ENCODE results near the gene CINP.
"Not testable (repeated sequence)": the region's sequence is repeated elsewhere in the genome, so short reads cannot be mapped to it uniquely, and the experiment has no call there.

Gene CINP

GRCh38 chr14:102352213-102352612 is 10.5 kb downstream of the CINP start:
- no peak for DNase-seq

DNA sequence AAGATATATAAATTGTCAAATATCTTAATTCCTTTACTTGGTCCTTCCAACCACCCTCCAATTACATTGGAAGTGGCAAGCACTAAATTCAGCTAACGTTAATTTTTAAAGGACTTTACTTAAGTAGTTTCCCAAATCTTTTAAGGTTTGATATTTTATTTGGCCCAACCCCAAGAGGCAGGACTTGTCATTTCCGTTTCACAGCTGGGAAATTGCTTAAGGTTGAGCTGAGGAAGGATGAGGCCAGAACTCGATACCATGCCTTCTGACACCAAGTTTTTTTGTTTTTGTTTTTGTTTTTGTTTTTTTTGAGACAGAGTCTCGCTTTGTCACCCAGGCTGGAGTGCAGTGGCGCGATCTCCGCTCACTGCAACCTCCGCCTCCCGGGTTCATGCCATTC is 11.1 kb downstream of the CINP start:
- DNase-seq: not testable (repeated sequence)

DNA sequence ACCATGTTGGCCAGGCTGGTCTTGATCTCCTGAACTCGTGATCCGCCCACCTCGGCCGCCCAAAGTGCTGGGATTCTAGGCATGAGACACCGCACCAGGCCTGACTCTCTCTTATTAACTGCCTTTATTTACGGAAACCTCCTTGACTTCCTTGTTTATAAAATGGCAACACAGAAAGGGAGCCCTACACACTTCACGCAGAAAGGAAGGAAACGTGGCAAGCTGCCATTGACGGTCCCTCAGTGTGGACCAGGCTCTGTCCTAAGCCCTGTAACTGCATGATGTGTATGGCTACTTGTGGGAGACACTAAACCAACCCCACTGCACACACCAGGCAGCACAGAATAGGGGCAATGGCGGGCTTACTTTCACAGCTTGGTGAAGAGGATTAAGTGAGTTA is 11.7 kb downstream of the CINP start:
- DNase-seq: no peak

DNA sequence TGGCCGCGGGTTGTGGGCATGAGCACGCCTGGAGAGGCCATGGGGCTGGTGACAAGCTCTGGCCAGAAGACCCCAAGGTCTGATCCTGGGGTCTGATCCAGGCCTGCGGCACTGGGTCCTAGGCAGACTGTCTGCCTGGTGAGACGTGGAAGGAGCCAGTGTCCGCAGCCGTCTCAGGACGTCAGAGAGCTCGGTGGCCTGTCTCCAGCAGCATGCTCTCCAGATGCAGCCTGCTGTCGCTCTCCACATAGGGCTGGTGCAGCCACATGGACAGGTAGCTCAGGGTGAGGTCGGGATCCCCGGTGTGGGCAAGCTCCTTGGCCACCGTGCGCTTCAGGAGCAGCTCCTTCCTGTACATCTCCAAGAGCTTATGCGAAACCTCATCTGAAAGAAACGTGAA is 14.3 kb downstream of the CINP start:
- no peak for DNase-seq

DNA sequence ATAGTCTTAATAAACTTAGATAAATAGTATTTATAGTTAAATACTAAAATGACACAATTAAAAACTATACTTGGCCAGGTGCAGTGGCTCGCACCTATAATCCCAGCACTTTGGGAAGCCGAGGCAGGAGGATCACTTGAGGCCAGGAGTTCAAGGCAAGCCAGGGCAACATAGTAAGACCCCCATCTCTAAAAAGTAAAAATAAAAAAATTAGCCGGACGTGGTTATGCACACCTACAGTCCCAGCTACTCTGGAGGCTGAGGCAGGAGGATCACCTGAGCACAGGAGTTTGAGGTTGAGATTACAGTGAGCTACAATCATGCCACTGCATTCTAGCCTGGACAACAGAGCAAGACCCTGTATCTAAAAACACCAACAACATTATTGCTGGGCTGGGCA is 16.0 kb downstream of the CINP start:
- no peak for DNase-seq

DNA sequence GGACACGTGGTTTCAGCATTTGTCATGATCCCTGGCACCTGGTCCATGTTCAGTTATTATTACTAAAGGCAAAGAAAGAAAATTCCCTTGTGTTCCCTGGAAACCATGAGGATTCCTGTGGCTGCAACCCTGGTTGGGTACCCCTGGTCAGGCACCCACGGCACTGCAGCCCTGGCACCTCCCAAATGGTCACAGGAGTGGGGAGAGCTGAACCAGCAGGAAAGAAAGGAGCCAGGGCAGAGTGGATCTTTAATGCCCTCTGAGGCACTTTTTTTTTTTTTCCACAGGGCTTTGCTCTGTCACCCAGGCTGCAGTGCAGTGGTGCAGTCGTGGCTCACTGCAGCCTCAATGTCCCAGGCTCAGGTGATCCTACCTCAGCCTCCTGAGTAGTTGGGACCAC is 17.5 kb downstream of the CINP start:
- DNase-seq: no peak

DNA sequence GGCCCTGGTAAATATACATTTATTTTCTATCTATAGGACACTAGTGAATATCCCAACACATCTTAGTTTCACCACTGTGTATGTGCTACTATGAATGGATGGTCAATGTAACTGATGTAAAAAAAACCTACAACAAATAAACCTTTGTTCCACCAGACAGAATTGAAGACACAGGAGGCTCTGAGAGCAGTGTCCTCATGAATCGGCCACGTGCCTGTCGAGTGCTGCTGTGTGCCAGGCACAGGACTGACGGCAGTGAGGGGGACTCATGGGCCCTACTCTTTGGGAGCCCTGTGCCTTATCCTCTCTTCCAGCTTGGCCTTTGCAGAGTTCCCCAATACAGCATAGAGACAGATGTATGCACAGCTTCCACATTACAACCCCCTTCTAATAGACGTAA is 18.2 kb downstream of the CINP start:
- no peak for DNase-seq

DNA sequence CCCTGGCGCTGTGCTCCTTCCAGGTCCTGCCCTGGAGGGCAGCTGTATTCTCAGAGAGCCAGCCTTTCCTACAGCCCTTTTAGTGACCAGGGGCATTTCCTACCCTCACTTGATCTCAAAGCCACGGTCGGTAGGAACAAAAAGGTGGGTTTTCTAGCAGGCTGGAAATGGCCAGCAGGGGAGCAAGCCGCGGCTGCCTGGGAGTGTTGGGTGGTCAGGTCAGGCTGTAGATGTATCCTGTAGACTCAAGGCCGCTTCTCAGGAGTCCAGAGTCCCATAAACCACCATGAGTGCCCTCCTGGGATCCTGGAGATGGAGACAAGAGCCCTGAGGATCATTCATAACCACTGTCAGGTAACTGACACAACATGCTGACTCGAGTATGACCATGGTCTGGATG is 18.6 kb downstream of the CINP start:
- DNase-seq: no peak

- DNase-seq: no peak
These were observed 20.5 kb downstream of the CINP start for GRCh38 chr14:102342238-102342637.

- no peak for DNase-seq
These were observed 21.1 kb downstream of the CINP start for GRCh38 chr14:102341566-102341965.

- no peak for DNase-seq
These were observed 24.0 kb downstream of the CINP start for GRCh38 chr14:102338724-102339123.

DNA sequence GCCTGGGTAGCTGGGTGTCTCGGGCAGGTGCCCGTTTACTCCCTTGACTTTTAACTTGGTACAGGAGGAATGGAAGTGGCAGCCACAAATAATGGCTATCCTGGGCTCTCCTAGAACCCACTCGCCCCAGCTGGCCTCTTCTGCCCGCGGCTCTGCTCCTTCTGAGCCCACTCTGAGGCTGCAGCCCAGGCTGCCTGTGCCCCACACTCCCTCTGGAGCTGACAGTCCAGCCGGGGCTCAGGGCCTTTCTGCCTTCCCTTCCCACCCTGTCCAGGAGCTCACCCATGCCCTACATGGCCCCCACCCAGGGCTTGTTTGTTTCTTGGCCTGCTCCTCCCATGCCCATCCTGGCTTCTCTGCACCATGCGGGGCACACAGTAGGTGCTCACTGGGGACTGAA is 27.5 kb downstream of the CINP start:
- DNase-seq: no peak

- DNase-seq: no peak
These were observed 28.6 kb downstream of the CINP start for GRCh38 chr14:102333795-102334705.

DNA sequence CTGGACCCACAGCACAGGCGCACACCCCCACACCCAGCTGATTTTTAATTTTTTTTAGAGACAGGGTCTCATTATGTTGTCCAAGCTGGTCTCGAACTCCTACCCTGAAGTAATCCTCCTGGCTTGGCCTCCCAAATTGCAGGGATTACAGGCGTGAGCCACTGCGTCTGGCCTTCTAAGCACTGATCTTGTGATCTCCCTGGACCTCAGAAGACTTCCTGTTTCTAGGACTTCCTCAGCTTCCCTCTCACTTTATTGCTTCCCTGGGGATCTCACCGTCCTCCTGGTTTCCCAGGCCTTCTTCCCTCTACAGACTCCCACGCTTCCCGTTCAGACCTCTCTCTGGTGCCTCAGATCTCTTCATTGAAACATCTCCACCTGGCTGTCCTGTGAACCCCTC is 29.3 kb downstream of the CINP start:
- DNase-seq: no peak

- DNase-seq: no peak
These were observed 31.9 kb downstream of the CINP start for GRCh38 chr14:102330806-102331205.

DNA sequence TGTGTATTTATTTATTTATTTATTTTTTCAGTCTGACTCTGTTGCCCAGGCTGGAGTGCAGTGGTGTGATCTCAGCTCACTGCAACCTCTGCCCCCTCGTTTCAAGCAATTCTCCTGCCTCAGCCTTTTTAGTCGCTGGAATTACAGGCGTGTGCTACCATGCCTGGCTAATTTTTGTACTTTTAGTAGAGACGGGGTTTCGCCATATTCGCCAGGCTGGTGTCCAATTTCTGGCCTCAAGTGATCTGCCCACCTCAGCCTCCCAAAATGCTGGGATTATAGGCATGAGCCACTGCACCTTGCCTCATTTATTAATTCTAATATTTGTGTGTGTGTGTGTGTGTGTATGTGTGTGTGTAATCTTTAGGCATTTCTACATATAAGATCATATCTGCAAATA is 33.3 kb downstream of the CINP start:
- not testable (repeated sequence) for DNase-seq

- DNase-seq: no peak
These were observed 36.1 kb downstream of the CINP start for GRCh38 chr14:102326583-102326982.

- DNase-seq: no peak
These were observed 36.8 kb downstream of the CINP start for GRCh38 chr14:102325791-102326345.

- peak; percentile 90 for DNase-seq
These were observed 39.6 kb downstream of the CINP start for GRCh38 chr14:102323102-102323501.

GRCh38 chr14:102321456-102322422 is 41.0 kb downstream of the CINP start:
- DNase-seq: no peak

DNA sequence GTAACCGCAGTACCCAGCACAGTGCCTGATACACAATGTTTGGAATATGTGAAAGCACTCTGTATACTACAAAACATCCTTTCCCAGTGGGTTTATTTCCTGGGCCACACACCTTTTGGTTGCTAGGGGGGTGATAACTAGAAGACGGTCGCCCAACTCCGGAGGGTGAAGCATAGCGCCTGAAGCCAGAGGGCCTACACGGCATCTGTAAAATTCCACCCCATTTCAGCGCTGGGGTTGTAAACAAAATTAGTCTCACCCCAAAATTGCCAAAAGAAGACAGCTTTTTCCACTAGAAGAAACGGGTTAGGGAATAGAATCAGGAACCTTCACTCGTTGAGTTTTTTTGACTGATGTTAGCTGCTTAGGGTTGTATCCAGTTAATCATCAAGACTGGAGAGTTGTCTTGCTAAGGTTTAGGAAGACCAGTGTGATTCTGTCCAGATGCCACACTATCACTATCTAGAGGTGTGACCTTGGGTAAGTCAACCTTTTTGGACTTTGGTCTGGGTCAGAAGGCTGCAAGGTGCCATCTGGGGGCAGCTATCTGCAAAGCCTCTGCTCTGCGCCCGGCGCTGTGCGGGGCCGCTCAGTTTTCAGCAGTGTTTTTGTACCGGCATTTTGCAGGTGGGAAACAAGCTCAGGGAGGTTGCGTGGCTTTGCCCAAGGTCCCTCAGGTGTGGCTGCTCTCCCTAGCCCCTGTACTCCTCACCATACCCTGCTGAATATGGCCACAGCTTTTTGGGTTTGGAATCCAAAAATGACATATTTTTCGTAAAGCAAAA is 41.8 kb downstream of the CINP start:
- no peak for DNase-seq

DNA sequence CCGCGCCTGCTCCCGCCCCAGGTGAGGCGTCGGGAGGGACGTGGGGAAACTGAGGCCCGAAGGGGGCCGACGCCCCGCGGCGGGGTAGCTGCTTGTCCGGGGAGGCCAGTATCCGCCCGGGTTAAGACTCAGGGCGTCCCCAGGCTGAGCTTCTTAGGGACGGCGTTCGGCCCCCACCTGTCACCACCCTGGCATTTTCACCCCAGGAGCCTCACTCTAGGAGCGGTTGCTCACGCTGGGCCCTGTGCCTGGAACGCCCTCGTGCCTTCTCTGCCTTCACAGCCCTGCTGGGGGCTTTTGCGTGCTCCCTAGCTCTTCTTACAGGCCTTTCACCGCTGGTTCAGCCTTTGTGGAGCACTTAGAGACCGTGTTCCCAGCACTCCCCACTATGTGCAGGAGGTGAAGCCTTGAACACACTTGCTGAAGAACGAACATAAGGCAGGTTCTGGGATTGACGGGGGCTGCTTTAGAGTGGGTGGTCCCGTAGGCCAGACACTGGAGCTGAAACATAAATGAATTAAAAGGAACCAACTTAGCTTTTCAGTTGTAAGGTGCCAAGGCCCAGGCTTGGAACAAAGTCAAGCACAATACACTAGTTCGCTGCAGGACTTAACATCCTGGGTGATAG is 42.5 kb downstream of the CINP start:
- DNase-seq: peak; percentile 68
